Fibroblast of lung (primary cell): ENCODE results near the gene PTDSS2.

Source experiments
- CTCF ChIP-seq, 2 donors: IDR thresholded peaks in 1 of 2; conservative IDR thresholded peaks in 1 of 2; 1 replicate in 1 of 2; 2 replicates in 1 of 2; pipeline ENCODE4 v1.5.1; 2011 to 2012; ENCODE audit warnings: low read length in 2 of 2, control low read depth in 1 of 2, inconsistent platforms in 1 of 2, low read depth in 1 of 2, mild to moderate bottlenecking in 1 of 2
- EZH2 ChIP-seq: IDR thresholded peaks from 2 replicates; pipeline ENCODE4 v1.5.1; 2012; ENCODE audit warnings: low read length, control low read depth, mild to moderate bottlenecking; ENCODE audit errors: missing control alignments

- TF ChIP-seq CTCF (conservative IDR thresholded peaks at IDR 0.05 in 1 of 2, IDR thresholded peaks at IDR 0.05 in 1 of 2; ENCODE audit: low read depth in 1 of 2, low read length in 2 of 2) (no peak), EZH2 (no peak)
Measured at GRCh38 chr11:507727-508515, 57.8 kb downstream of the PTDSS2 start.
